ENCODE data around the gene R3HDM1.
"Not testable (repeated sequence)": the region's sequence is repeated elsewhere in the genome, so short reads cannot be mapped to it uniquely, and the experiment has no call there.

Gene R3HDM1

DNA sequence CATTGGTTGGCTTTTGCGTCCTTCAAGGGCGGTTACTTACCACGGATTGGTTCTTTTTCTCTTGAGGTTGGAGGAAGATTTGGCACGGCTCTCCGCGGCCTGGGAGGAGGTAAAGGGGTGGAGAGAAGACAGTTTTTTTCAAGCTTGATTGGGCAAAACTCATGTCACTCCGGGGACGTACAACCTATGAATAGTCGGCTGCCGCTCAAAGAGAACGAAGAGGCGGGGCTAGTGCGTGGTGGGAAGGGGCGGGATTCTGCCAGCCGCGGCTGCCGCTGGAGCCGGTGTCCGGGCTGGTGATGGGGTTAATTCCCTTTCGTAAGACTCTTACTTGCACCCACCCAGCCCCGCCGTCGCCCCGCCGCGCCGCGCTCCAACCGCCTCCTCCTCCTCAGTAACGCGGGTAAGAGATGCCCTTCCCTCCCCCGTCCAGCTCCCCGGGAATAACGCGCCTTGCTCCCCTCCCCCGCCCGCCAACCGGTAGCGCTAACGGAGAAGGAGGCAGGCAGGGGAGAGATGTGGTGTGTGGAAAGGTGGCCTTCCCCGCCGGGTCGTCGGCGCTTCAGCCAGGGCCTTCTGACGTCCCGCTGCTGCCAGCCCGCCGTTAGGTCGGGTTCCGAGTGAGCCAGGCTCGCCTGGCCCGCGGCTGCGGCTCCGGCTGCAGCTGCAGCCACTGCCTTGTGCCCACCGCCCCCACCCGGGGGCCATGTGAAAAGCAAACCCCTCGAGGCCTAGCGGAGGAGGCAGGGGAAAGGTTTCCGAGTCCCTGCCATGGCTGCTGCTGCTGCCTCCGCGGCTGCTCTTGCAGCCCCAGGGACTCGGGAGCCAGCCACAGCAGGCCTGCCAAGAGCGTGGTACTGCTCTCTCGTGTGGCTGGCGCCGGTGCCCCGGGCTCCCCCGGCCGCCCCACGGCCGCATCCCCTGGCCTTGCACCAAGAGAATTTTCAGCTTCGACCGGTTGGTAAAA, at the start of gene R3HDM1:
Gene R3HDM1, plus strand, starts transcription at position 254 of the 967 bp plus-strand sequence. CDS start 73,362 bp downstream, outside the sequence.
- peak; percentile 100 for DNase-seq (ENCODE audit: extremely low read depth, low read depth)
- TF ChIP-seq, protein P1, sequence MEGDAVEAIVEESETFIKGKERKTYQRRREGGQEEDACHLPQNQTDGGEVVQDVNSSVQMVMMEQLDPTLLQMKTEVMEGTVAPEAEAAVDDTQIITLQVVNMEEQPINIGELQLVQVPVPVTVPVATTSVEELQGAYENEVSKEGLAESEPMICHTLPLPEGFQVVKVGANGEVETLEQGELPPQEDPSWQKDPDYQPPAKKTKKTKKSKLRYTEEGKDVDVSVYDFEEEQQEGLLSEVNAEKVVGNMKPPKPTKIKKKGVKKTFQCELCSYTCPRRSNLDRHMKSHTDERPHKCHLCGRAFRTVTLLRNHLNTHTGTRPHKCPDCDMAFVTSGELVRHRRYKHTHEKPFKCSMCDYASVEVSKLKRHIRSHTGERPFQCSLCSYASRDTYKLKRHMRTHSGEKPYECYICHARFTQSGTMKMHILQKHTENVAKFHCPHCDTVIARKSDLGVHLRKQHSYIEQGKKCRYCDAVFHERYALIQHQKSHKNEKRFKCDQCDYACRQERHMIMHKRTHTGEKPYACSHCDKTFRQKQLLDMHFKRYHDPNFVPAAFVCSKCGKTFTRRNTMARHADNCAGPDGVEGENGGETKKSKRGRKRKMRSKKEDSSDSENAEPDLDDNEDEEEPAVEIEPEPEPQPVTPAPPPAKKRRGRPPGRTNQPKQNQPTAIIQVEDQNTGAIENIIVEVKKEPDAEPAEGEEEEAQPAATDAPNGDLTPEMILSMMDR (IDR thresholded peaks at IDR 0.05; ENCODE audit: low read depth, low read length, missing control alignments): no peak
- H3K4me3 ChIP-seq (replicated peaks; ENCODE audit: low read depth, low read length): peak within 1 kb of the TSS; percentile 85

DNA sequence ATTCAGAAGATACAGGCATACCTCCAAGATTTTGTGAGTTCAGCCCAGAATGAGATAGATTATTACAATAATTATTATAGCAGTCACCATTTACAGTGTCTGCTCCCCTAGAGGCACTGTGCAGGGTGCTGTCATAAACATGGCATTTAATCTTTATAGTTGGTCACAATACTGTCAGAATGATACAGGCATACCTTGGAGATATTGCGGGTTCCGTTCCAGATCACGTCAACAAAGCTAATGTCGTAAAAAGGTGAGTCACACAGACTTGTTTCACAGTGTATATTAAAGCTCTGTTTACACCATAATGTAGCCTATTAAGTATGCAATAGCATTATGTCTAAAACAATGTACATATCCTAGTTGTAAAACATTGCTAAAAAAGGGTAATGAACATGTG, 45.8 kb upstream of the R3HDM1 start:
- TF ChIP-seq, protein P1 (IDR thresholded peaks at IDR 0.05; ENCODE audit: low read depth, low read length, missing control alignments): no peak
- DNase-seq (ENCODE audit: extremely low read depth, low read depth): no peak
- no peak overlapping the region for H3K4me3 ChIP-seq (replicated peaks; ENCODE audit: low read depth, low read length)

DNA sequence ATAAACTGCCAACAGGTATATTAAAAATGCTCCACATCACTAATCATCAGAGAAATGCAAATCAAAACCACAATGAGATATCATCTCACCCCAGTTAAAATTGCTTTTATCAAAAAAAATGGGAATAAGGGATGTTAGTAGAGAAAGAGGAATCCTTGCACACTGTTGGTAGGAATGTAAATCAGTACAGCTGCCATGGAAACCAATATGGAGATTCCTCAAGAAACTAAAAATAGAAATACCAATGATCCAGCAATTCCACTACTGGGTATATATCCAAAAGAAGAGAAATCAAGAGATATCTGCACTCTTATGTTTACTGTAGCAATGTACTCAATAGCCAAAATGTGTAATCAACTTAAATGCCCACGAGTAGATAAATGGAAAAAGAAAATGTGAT, 40.9 kb upstream of the R3HDM1 start:
- DNase-seq (ENCODE audit: extremely low read depth, low read depth): no peak
- no peak overlapping the region for H3K4me3 ChIP-seq (replicated peaks; ENCODE audit: low read depth, low read length)
- TF ChIP-seq, protein P1 (IDR thresholded peaks at IDR 0.05; ENCODE audit: low read depth, low read length, missing control alignments): no peak

DNA sequence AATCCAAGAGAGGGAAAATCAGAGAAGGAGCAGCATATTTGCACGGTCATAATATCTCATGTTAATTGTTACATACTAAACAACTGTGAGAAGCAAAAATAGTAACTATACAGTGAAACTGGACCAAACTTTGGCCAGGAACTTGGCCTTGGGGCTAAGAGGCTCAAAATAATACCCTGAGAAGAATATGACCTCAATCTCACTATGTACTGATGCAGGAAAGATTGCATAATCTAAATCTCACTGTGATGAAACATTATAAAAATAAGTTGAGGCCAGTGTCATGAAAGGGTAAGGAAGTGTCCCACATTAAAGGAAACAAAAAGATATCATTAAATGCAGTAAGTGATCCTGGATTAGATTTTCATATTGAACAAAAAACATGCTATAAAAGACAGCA, 36.8 kb upstream of the R3HDM1 start:
- H3K4me3 ChIP-seq (replicated peaks; ENCODE audit: low read depth, low read length): no peak overlapping the region
- no peak for DNase-seq (ENCODE audit: extremely low read depth, low read depth)
- TF ChIP-seq, protein P1 (IDR thresholded peaks at IDR 0.05; ENCODE audit: low read depth, low read length, missing control alignments): no peak

DNA sequence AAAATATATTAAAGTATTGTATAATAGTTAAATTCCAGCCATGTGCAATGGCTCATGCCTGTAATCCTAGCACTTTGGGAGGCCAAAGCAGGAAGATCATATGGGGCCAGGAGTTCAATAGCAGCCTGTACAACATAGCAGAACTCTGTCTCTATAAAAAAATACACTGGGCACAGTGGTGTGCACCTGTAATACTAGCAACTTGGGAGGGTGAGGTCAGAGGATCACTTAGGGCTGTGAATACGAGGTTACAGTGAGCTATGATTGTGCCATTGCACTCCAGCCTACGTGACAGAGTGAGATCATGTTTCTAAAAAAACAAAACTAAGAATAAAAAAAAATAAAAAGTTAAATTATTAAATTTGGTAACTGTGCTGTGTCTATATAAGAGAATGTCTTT, 36.4 kb upstream of the R3HDM1 start:
- no peak for DNase-seq (ENCODE audit: extremely low read depth, low read depth)
- TF ChIP-seq, protein P1 (IDR thresholded peaks at IDR 0.05; ENCODE audit: low read depth, low read length, missing control alignments): no peak
- no peak overlapping the region for H3K4me3 ChIP-seq (replicated peaks; ENCODE audit: low read depth, low read length)

DNA sequence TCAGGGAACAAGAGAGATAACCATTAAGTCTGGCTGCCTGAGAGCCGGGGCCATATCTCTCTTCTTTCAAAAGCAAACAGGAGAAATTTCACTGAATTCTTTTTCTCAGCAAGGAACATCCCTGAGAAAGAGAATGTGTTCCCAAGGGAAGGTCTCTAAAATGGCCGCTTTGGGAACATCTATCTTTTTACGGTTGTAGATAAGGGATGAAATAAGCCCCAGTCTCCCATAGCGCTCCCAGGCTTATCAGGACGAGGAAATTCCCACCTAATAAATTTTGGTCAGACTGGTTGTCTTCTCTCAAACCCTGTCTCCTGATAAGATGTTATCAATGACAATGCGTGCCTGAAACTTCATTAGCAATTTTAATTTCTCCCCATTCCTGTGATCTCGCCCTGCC, 32.7 kb upstream of the R3HDM1 start:
- DNase-seq (ENCODE audit: extremely low read depth, low read depth): not testable (repeated sequence)

DNA sequence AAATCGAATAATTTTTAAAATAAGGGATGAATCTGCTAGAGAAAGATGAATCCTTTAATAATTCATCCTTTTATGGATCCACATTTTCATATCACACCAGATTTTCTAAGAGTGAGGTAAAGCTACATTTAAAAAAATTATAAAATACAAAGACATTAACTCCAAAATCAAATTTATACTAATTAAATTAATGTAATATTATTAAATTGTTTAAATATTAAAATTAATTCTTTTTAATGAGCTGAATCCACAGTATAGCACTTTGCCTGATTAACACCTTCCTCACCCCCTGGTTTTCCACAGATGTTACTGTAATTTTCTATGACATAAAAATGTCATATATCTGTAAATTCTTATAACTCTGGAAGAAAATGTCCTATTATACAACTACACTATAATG, 26.5 kb upstream of the R3HDM1 start:
- TF ChIP-seq, protein P1 (IDR thresholded peaks at IDR 0.05; ENCODE audit: low read depth, low read length, missing control alignments): no peak
- DNase-seq (ENCODE audit: extremely low read depth, low read depth): no peak
- H3K4me3 ChIP-seq (replicated peaks; ENCODE audit: low read depth, low read length): no peak overlapping the region

More for the DNA sequence above, 32.7 kb upstream of the R3HDM1 start:
- H3K4me3 ChIP-seq (replicated peaks; ENCODE audit: low read depth, low read length): not testable (repeated sequence)
